HG03442 (cell line): ENCODE measurements around the gene MEAK7.

Source experiments
- ATAC-seq: cut with Tn5 transposase; IDR thresholded peaks from one replicate; pipeline ENCODE4 v1.9.1; 2021; ENCODE audit warnings: mild to moderate bottlenecking, moderate library complexity; ENCODE audit not compliant: unreplicated experiment

MEAK7 gene

GRCh38 chr16:84504420-84505248, at the start of gene MEAK7:
TSS of gene MEAK7 (minus strand) at chr16:84504659. CDS start at chr16:84498086, 6,573 bp downstream.
- peak; percentile 92 for ATAC-seq

- ATAC-seq: no peak
Observed at GRCh38 chr16:84553873-84554399, 49.5 kb upstream of the MEAK7 start.

- no peak for ATAC-seq
Observed at GRCh38 chr16:84552135-84552534, 47.7 kb upstream of the MEAK7 start.

- no peak for ATAC-seq
Observed at GRCh38 chr16:84550096-84550495, 45.6 kb upstream of the MEAK7 start.

- no peak for ATAC-seq
Observed at GRCh38 chr16:84548971-84549844, 44.7 kb upstream of the MEAK7 start.

- ATAC-seq: no peak
Observed at GRCh38 chr16:84548508-84548907, 44.0 kb upstream of the MEAK7 start.

- no peak for ATAC-seq
Observed at GRCh38 chr16:84547546-84548061, 43.1 kb upstream of the MEAK7 start.

GRCh38 chr16:84546669-84547545, 42.4 kb upstream of the MEAK7 start:
- no peak for ATAC-seq

- ATAC-seq: no peak
Observed at GRCh38 chr16:84545114-84545737, 40.8 kb upstream of the MEAK7 start.

GRCh38 chr16:84544031-84544773, 39.7 kb upstream of the MEAK7 start:
- no peak for ATAC-seq

GRCh38 chr16:84543253-84543652, 38.8 kb upstream of the MEAK7 start:
- ATAC-seq: no peak

- no peak for ATAC-seq
Observed at GRCh38 chr16:84541999-84542817, 37.7 kb upstream of the MEAK7 start.

GRCh38 chr16:84540194-84540593, 35.7 kb upstream of the MEAK7 start:
- ATAC-seq: no peak

GRCh38 chr16:84538222-84538840, 33.9 kb upstream of the MEAK7 start:
- ATAC-seq: no peak

GRCh38 chr16:84537491-84538151, 33.2 kb upstream of the MEAK7 start:
- ATAC-seq: no peak

GRCh38 chr16:84535851-84536250, 31.4 kb upstream of the MEAK7 start:
- no peak for ATAC-seq

- ATAC-seq: no peak
Observed at GRCh38 chr16:84535408-84535807, 30.9 kb upstream of the MEAK7 start.
